SU-DHL-6 (cell line): ENCODE measurements around the gene OR6F1.

Experiments used
- H2AFZ ChIP-seq: fragments of 200-600 bp; sonication (generic); 2 replicates; pipeline ENCODE4 v1.6.1; 2014; ENCODE audit warnings: low read depth, mild to moderate bottlenecking, moderate library complexity, mixed read lengths, antibody characterized with exemption, low read length; ENCODE audit not compliant: severe bottlenecking
- H3F3A ChIP-seq: fragments of 200-600 bp; shearing (Covaris generic); 2 replicates; pipeline ENCODE4 v1.6.0; 2016; ENCODE audit warnings: antibody characterized with exemption, mild to moderate bottlenecking; ENCODE audit not compliant: insufficient read depth
- H3K27ac ChIP-seq: fragments of 200-600 bp; sonication (generic); 2 replicates; pipeline ENCODE4 v1.5.1; 2016; ENCODE audit warnings: low read depth, mild to moderate bottlenecking, low read length, moderate library complexity, mixed read lengths
- H3K27me3 ChIP-seq: fragments of 200-600 bp; sonication (generic), shearing (Covaris generic); 2 replicates; pipeline ENCODE4 v1.6.0; 2014; ENCODE audit warnings: mild to moderate bottlenecking, low read length
- H3K36me3 ChIP-seq: fragments of 200-600 bp; sonication (generic); 2 replicates; pipeline ENCODE4 v1.6.1; 2014; ENCODE audit warnings: mild to moderate bottlenecking, low read length, mixed read lengths
- H3K4me2 ChIP-seq: fragments of 300-600, 200-600 bp; shearing (Covaris generic), sonication (generic); 2 replicates; pipeline ENCODE4 v1.6.0; 2014; ENCODE audit warnings: low read length, low read depth, mild to moderate bottlenecking; ENCODE audit not compliant: poor library complexity, severe bottlenecking
- H3K4me3 ChIP-seq: fragments of 200-600 bp; sonication (generic); 2 replicates; pipeline ENCODE4 v1.5.1; 2014; ENCODE audit warnings: antibody characterized with exemption, low read length, mild to moderate bottlenecking, mixed read lengths; ENCODE audit not compliant: insufficient read depth, poor library complexity, severe bottlenecking
- H3K79me2 ChIP-seq: fragments of 200-600 bp; sonication (generic); 2 replicates; pipeline ENCODE4 v1.6.1; 2014; ENCODE audit warnings: mild to moderate bottlenecking, low read length, moderate library complexity; ENCODE audit not compliant: insufficient read depth
- H3K9ac ChIP-seq: fragments of 200-600 bp; sonication (generic); 2 replicates; pipeline ENCODE4 v1.7.0; 2014; ENCODE audit warnings: mild to moderate bottlenecking, low read length
- H3K9me2 ChIP-seq: fragments of 200-600 bp; sonication (generic); replicated peaks from 2 replicates; pipeline ENCODE4 v1.6.1; 2014; ENCODE audit warnings: low read length; ENCODE audit not compliant: insufficient read depth
- H3K9me3 ChIP-seq: fragments of 200-600 bp; sonication (generic); 2 replicates; pipeline ENCODE4 v1.6.1; 2014; ENCODE audit warnings: low read length, mixed read lengths; ENCODE audit not compliant: insufficient read depth
- H4K20me1 ChIP-seq: fragments of 200-600 bp; sonication (generic); 2 replicates; pipeline ENCODE4 v1.6.1; 2014; ENCODE audit warnings: low read depth, mild to moderate bottlenecking, antibody characterized with exemption, low read length, moderate library complexity, mixed read lengths
- CTCF ChIP-seq: fragments of 200-600 bp; sonication (generic); IDR thresholded peaks from one replicate; pipeline ENCODE4 v1.5.1; 2017; ENCODE audit warnings: antibody characterized with exemption, mild to moderate bottlenecking, low read length, moderate library complexity; ENCODE audit not compliant: insufficient read depth, poor library complexity, severe bottlenecking
- EZH2phosphoT487 ChIP-seq: fragments of 200-600 bp; sonication (generic), shearing (Covaris generic); conservative IDR thresholded peaks from 2 replicates; pipeline ENCODE4 v1.6.1; 2018; ENCODE audit warnings: mild to moderate bottlenecking, antibody characterized with exemption, low read length, moderate library complexity, mixed read lengths

The OR6F1 gene

GRCh38 chr1:247669225-247669624 lies 47.2 kb downstream of the OR6F1 start:
- H3K27ac ChIP-seq, result no peak overlapping the region
- H3K36me3 ChIP-seq, result no peaks in the 10 kb centered on the region
- no peaks in the 10 kb centered on the region for H3K9me3 ChIP-seq
- H3K27me3 ChIP-seq, result no peaks in the 10 kb centered on the region
- no peaks in the 10 kb centered on the region for H3F3A ChIP-seq
- no peak overlapping the region for H3K4me3 ChIP-seq
- H3K79me2 ChIP-seq, result no peaks in the 10 kb centered on the region
- no peak overlapping the region for H3K4me2 ChIP-seq
- no peaks in the 10 kb centered on the region for H4K20me1 ChIP-seq
- no peak overlapping the region for H3K9ac ChIP-seq
- TF ChIP-seq EZH2phosphoT487 (no peak), CTCF (no peak)
- H2AFZ ChIP-seq, result no peak overlapping the region
- H3K9me2 ChIP-seq, result no peaks in the 10 kb centered on the region
